ENCODE measurements around the gene KCNIP4. TPM values are rescaled to one million over a fixed set of nuclear protein-coding genes. Genes with fewer than 3 reads are reported as not detected.
A peak's percentile ranks its signal among the peaks of the same experiment; 100 is the strongest.

Gene KCNIP4
- polyA plus RNA-seq, 1 donor (not counting 4 experiments of a cell fraction or from before 2014, with no cell fraction given), result 0.07 TPM

- Histone ChIP-seq H3K4me1 (ENCODE audit: control insufficient read depth, extremely low read depth, insufficient read depth, low read length) (no peaks in the 10 kb centered on the region), H3K27ac (ENCODE audit: control insufficient read depth, insufficient read depth, low read length) (no peak overlapping the region), H3K4me3 (ENCODE audit: control insufficient read depth in 2 of 3, extremely low read depth in 1 of 3, insufficient read depth in 2 of 3, low read depth in 1 of 3, low read length in 3 of 3) (no peak overlapping the region), H3K4me2 (ENCODE audit: control insufficient read depth, extremely low read depth, insufficient read depth, low read depth, low read length) (no peak overlapping the region), H2AFZ (ENCODE audit: control insufficient read depth, low read length) (no peak overlapping the region), H3K79me2 (ENCODE audit: control insufficient read depth, insufficient read depth, low read length) (no peaks in the 10 kb centered on the region), H3K36me3 (ENCODE audit: control insufficient read depth in 2 of 2, extremely low read depth in 1 of 2, insufficient read depth in 2 of 2, low read length in 2 of 2) (no peaks in the 10 kb centered on the region), H3K9me1 (ENCODE audit: control insufficient read depth, extremely low read depth, insufficient read depth, low read length) (no peaks in the 10 kb centered on the region), H3K9me3 (ENCODE audit: control insufficient read depth, low read depth, low read length) (no peaks in the 10 kb centered on the region), H3K27me3 (ENCODE audit: control insufficient read depth, extremely low read depth, insufficient read depth, low read length) (peaks cover 3% of the 10 kb centered on the region), H3K9ac (ENCODE audit: control insufficient read depth, extremely low read depth, insufficient read depth, low read length) (no peak overlapping the region), H4K20me1 (ENCODE audit: control insufficient read depth, extremely low read depth, insufficient read depth, low read length) (no peaks in the 10 kb centered on the region)
- dilution Hi-C loops (cut with MboI; ENCODE audit: extremely low pct_ligation_motif_present, low sequenced_read_pairs), result no loop called here
- TF ChIP-seq CTCF (optimal IDR thresholded peaks at IDR 0.05 in 1 of 3, IDR thresholded peaks at IDR 0.05 in 1 of 3, conservative IDR thresholded peaks at IDR 0.05 in 1 of 3; ENCODE audit: extremely low read depth in 1 of 3, insufficient read depth in 2 of 3, low read length in 3 of 3) (peak in 1 of 3 experiments; percentile 27), EZH2 (IDR thresholded peaks at IDR 0.05; ENCODE audit: low read length) (no peak)
- FAIRE-seq (peak; percentile 13), DNase-seq (ENCODE audit: low read depth, low spot score) (no peak)
Observed at GRCh38 chr4:20684852-20685763, 1263.5 kb downstream of the KCNIP4 start.

- dilution Hi-C loops (cut with MboI; ENCODE audit: extremely low pct_ligation_motif_present, low sequenced_read_pairs), result no loop called here
- no peaks in the 10 kb centered on the region for H3K4me1 ChIP-seq (ENCODE audit: control insufficient read depth, extremely low read depth, insufficient read depth, low read length)
- no peak for TF ChIP-seq EZH2 (IDR thresholded peaks at IDR 0.05; ENCODE audit: low read length)
- TF ChIP-seq CTCF (optimal IDR thresholded peaks at IDR 0.05 in 1 of 3, IDR thresholded peaks at IDR 0.05 in 1 of 3, conservative IDR thresholded peaks at IDR 0.05 in 1 of 3; ENCODE audit: extremely low read depth in 1 of 3, insufficient read depth in 2 of 3, low read length in 3 of 3), result no peak
- DNase-seq (ENCODE audit: low read depth, low spot score), result no peak
- no peaks in the 10 kb centered on the region for H3K79me2 ChIP-seq (ENCODE audit: control insufficient read depth, insufficient read depth, low read length)
- no peaks in the 10 kb centered on the region for H3K9me1 ChIP-seq (ENCODE audit: control insufficient read depth, extremely low read depth, insufficient read depth, low read length)
- no peak for FAIRE-seq
- H2AFZ ChIP-seq (ENCODE audit: control insufficient read depth, low read length), result no peak overlapping the region
- H3K27me3 ChIP-seq (ENCODE audit: control insufficient read depth, extremely low read depth, insufficient read depth, low read length), result peaks cover 3% of the 10 kb centered on the region
- H3K4me3 ChIP-seq (ENCODE audit: control insufficient read depth in 2 of 3, extremely low read depth in 1 of 3, insufficient read depth in 2 of 3, low read depth in 1 of 3, low read length in 3 of 3), result no peak overlapping the region
- no peaks in the 10 kb centered on the region for H4K20me1 ChIP-seq (ENCODE audit: control insufficient read depth, extremely low read depth, insufficient read depth, low read length)
- H3K4me2 ChIP-seq (ENCODE audit: control insufficient read depth, extremely low read depth, insufficient read depth, low read depth, low read length), result no peak overlapping the region
- no peaks in the 10 kb centered on the region for H3K9me3 ChIP-seq (ENCODE audit: control insufficient read depth, low read depth, low read length)
- H3K36me3 ChIP-seq (ENCODE audit: control insufficient read depth in 2 of 2, extremely low read depth in 1 of 2, insufficient read depth in 2 of 2, low read length in 2 of 2), result no peaks in the 10 kb centered on the region
- no peak overlapping the region for H3K27ac ChIP-seq (ENCODE audit: control insufficient read depth, insufficient read depth, low read length)
- no peak overlapping the region for H3K9ac ChIP-seq (ENCODE audit: control insufficient read depth, extremely low read depth, insufficient read depth, low read length)
Observed at GRCh38 chr4:20683766-20684165, 1264.8 kb downstream of the KCNIP4 start.

Measured in keratinocyte (primary cell).